SK-N-SH treated with all-trans-retinoic acid at 6 μM for 48 hours (cell line): Measurements from ENCODE around the gene CYP1A2.

Experiments used
- ARNTL ChIP-seq: fragments of 450-650 bp; formaldehyde crosslinking; IDR thresholded peaks from 2 replicates; pipeline ENCODE4 v1.5.0; 2020; ENCODE audit warnings: low read depth, mild to moderate bottlenecking, moderate library complexity, borderline replicate concordance
- BACH2 ChIP-seq: fragments of 250-450 bp; sonication (Bioruptor Pico); IDR thresholded peaks from 2 replicates; pipeline ENCODE4 v1.9.0; 2021; ENCODE audit warnings: mild to moderate bottlenecking, borderline replicate concordance
- CREB5 ChIP-seq: fragments of 250-450 bp; sonication (Bioruptor Pico); IDR thresholded peaks from 2 replicates; pipeline ENCODE4 v1.5.1; 2020; ENCODE audit warnings: low read depth, mild to moderate bottlenecking, moderate library complexity
- ISL1 ChIP-seq: fragments of 250-450 bp; sonication (Bioruptor Pico); IDR thresholded peaks from 2 replicates; pipeline ENCODE4 v2.1.2; 2022; ENCODE audit warnings: mild to moderate bottlenecking, moderate library complexity
- PATZ1 ChIP-seq: fragments of 250-450 bp; sonication (Bioruptor Pico); IDR thresholded peaks from 2 replicates; pipeline ENCODE4 v1.8.0; 2020; ENCODE audit warnings: mild to moderate bottlenecking, moderate library complexity, borderline replicate concordance
- POU6F1 ChIP-seq: fragments of 250-450 bp; sonication (Bioruptor Pico); IDR thresholded peaks from 2 replicates; pipeline ENCODE4 v1.8.0; 2021; ENCODE audit warnings: low read depth, mild to moderate bottlenecking, moderate library complexity, borderline replicate concordance
- RARB ChIP-seq: fragments of 250-450 bp; sonication (Bioruptor Pico); IDR thresholded peaks from 2 replicates; pipeline ENCODE4 v1.8.0; 2021; ENCODE audit warnings: mild to moderate bottlenecking, moderate library complexity
- SNAI2 ChIP-seq: fragments of 250-450 bp; sonication (Bioruptor Pico); IDR thresholded peaks from 2 replicates; pipeline ENCODE4 v1.5.0; 2020; ENCODE audit warnings: mild to moderate bottlenecking, moderate library complexity
- ZFP3 ChIP-seq: fragments of 250-450 bp; sonication (Bioruptor Pico); IDR thresholded peaks from 2 replicates; pipeline ENCODE4 v1.5.0; 2020; ENCODE audit warnings: mild to moderate bottlenecking, moderate library complexity
- ZFP30 ChIP-seq: fragments of 450-650 bp; formaldehyde crosslinking; IDR thresholded peaks from 2 replicates; pipeline ENCODE4 v1.5.0; 2022; ENCODE audit warnings: mild to moderate bottlenecking, moderate library complexity
- ZNF8 ChIP-seq: fragments of 450-650 bp; formaldehyde crosslinking; IDR thresholded peaks from 2 replicates; pipeline ENCODE4 v1.5.0; 2020; ENCODE audit warnings: mild to moderate bottlenecking, moderate library complexity

- no peak for TF ChIP-seq ZFP3 (CRISPR knock-in tag)
- TF ChIP-seq RARB (CRISPR knock-in tag): no peak
- TF ChIP-seq CREB5 (CRISPR knock-in tag): no peak
- no peak for TF ChIP-seq PATZ1 (CRISPR knock-in tag)
- no peak for TF ChIP-seq ZFP30 (CRISPR knock-in tag)
- no peak for TF ChIP-seq ISL1 (CRISPR knock-in tag)
- no peak for TF ChIP-seq SNAI2 (CRISPR knock-in tag)
- no peak for TF ChIP-seq POU6F1 (CRISPR knock-in tag)
- no peak for TF ChIP-seq ZNF8
- TF ChIP-seq ARNTL: no peak
- TF ChIP-seq BACH2 (CRISPR knock-in tag): no peak
Measured at GRCh38 chr15:74724570-74725224, 23.9 kb upstream of the CYP1A2 start.
